CD4-positive, alpha-beta T cell treated with Interleukin-17A for 4 hours (primary cell): Measurements from ENCODE around the gene SLC1A7.

Experiments
- DNase-seq: peaks from one replicate; pipeline ENCODE4 v3.0.0-alpha.2; 2020; ENCODE audit warnings: mixed read lengths

SLC1A7 gene

DNA sequence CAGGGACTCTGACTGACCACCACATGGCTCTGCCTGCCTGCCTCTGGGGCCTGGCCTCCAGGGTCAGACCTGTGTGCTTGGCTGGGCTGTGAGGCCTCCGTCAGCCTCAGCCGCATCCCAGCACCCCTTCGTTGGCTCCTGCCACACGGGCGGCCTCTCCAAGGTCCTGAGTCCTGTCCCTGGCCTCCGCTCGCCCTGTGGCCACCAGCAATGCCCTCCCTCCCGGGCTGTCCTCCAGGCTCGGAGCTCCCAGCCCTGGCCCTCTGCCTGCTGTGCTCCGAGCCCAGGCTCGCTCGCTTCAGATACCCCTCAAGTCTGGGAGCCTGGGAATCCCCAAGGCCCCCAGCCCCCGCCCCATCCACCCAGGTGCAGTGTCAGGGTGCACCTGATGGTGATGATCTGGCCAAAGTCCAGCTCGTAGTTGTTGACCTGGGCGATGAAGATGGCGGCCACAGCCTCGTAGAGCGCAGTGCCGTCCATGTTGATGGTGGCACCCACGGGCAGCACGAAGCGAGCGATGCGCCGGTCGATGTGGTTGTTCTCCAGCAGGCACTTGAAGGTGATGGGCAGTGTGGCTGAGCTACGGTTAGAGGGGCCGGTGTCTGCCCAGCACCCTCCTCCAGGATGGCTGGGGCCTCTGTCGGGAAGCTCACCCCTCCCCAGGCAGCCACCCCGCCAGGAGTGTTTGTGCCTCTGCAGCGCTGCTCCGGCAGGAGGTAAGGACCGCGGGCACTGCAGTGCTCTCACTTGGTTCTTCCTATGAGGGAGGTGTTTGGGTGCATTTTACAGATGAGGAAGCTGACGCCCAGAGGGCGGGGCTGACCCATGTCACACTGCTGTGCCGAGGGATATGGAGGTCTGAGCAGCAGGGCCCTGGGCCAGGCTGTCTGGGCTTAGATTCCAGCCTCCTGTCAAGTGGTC, 52.0 kb downstream of the SLC1A7 start:
- DNase-seq = no peak

DNA sequence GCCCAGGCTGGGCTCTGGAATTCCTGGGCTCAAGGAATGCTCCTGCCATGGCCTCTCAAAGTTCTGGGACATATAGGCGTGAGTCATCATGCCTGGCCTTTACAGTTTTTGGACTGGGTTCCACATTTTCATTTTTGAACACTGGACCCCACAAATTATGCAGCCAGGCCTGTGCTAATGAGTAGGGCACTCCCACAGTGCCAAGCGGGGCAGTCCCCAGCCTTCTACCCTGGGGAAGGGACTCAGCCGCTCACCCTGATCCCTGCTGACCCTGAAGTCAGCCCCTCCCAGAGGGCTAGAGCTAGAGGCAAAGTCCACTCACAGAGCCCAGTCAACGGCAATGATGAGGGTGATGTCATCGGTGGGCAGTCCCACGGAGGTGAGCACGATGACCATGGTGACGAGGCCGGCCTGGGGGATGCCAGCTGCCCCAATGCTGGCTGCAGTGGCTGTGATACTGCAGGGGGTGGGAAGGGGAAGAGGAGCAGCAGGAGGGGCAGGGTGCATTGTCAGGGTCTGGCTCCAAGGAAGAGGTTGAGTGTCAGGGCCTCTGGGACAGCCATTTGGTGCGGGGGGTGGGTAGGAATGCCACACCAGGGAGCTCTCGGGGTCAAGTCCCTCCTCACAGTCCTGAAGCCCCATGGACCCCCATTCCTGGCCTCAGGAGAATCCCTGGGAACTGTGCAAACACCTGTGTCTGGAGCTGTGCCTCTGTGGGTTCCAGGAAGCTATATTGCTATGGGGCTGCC, 52.8 kb downstream of the SLC1A7 start:
- no peak for DNase-seq

DNA sequence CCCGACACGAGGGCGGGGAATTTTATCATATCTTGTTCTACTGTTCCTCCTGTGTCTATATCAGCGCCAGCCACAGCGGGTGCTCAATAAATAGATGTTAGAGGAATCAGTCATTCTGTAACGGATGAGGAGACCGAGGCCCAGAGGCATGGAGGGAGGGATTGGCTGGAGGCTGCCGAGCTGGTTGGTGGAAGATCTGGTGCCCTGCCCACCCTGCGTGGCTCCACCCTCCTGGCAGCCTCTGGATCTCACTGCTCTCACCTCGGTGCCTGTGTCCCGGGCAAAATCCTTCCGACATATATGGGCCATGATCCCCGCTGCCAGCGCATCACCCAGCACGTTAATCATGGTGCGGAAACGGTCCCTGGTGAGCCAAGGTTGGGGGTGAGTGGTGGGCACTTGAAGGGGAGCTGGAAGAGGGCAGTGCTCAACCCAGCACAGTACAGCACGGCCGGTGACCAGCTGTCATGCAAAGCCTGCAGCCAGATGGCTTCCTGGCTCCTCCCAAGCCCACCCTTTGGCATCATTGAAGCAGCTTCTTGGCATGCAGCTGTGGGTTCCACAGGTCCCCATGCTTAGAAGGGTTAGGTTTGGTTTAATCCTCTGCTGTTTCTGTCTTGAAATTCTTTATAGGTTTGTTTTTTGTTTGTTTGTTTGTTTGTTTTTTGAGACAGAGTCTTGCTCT, 53.7 kb downstream of the SLC1A7 start:
- DNase-seq = no peak

DNA sequence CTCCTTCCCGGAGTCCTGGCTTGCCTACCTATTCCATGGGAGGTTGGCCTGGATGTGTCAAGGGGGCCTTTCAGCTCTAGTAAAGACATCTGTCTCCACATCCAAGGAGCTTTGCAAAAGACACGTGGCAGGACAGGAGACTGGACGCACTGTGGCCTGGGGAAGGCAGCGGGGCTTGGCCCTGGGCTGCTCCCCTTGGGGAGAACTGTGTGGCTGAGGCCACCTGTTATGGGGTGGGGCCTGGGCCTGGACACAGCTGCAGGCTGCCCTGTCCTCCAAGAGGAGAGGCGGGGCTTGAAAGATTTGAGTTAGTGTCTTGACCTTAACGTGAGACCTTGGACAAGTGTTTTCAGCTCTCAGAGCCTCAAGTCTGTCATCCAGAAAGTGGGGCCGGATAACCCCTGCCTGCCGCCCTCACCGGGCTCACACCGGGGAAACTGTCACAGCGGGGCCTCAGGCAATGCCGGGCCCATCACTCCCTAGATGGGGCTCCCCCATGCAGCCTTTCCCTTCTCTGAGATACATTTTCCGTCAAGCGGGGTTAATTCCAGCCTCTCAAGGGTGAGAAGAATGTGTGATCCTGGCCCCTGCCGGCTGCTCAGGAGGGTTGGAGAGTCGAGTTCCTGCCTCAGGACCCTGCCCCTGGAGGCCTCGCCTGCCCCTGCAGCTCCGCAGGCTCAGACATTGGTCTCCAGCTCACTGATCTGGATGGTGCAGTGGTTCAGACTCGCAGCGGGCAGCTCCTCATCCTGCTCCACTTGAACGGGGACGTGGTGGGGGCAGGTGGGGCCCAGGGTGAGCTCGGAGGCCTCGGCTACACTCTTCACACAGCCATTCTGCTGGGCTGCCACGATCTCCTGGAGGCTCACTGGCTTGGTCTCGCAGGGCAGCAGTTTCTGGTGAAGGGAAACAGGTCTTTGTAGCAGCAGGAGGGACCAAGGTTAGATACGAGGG, 54.8 kb downstream of the SLC1A7 start:
- no peak for DNase-seq

DNA sequence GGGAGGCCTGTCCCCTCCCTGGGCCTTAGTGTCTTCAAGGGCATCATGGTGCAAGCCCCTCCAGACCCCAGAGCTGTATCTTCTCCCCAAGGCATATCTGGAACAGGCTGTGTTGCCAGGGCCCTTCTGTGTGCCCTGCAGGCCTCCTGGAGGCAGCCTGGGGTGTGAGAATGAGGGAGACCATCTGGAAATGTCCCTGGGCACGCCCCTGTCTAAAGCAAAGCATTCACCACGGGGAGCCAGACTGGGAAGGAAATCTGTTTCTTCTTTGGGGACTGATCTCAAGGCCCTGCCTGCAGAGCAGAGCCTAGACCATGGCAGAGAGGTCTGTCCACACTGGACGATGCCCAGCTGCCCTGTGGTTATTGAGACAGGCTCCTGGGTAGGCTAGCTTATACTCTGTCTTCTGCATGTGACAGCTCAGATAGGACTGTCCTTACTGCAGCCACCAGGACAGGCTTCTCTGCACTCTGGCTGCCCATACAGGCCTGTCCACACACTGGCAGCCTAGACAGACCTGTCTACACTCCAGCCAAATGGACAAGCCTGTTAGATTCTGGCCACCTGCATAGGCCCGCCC, 55.9 kb downstream of the SLC1A7 start:
- no peak for DNase-seq

DNA sequence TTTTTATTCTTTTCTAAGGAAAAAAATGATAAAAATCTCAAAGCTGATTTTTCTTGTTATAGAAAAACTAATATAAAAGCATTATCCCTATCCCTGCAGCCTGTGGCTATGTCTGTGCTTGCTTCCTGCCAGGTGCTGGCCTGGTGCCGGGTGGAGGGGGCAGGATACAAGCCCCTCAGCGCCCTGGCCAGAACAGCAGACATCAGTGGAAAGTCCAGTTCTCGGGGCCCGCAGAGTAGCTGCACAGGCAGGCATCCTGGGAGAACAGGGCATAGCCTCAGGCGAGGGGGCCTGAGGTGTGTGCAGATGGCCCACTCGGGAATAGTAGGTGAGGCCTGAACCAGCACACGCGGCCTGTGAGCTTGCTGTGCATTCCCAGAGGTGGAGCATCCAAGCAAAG, 57.0 kb downstream of the SLC1A7 start:
- DNase-seq = no peak

DNA sequence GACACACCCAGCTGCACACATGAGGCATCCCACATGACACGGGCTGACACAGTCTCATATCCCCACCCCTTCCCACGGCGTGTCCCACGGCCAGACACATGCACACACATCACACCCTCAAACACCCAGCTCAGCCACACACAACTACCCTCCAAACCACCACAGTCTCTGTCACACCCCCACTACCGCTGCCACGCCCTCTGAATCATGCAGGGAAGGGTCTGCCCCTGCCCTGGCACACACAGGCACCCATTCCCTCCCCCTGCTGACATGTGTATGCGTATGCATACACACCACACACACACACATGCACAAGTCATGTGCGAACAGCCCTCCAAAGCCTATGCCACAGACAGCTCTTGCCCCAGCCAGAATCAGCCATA, 57.9 kb downstream of the SLC1A7 start:
- DNase-seq = no peak

DNA sequence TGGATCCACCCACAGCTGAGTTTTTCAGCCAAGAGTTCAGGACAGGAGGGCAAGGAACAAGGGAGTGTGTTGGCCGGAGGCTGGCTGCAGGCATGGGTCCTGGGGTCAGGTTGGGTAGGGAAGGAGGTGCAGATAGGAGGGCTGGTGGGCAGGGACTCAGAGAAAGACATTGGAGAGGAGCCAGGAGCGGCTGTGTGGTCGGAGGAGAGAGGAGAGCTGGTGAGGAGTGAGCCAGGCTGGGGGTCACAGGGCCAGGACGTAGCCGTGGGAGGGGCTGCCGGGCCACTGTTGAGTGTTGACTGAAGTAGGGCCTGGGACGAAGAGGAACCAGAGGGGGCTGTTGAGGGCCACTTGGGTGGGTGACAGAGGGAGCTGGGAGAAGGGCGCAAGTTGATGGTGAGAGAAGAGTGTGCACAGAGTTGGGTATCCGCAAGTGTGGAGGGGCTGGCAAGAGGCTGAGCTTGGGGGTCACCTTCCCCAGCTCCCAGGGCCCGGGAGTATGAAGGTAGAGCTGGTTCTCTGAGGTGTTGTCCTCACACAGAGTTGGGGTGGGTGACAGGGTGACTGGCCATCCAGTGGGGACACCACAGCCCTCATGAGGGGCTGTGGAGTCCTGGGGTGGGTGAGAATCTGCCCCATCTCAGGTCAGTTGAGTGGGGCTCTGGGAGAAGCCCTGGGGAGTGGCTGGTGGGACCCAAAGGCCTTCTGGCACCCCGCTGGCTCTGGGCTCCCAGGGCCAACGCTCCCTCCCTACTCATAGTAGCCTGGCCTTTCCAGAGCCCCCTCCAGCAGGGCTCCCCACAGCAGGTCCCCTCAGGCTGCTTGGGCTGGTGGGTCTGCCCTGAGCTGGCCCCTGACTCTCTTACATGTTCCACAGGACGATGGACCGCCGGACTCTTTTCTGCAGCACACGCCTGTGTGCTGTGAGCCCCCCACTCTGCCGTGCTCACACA, 58.5 kb downstream of the SLC1A7 start:
- no peak for DNase-seq

DNA sequence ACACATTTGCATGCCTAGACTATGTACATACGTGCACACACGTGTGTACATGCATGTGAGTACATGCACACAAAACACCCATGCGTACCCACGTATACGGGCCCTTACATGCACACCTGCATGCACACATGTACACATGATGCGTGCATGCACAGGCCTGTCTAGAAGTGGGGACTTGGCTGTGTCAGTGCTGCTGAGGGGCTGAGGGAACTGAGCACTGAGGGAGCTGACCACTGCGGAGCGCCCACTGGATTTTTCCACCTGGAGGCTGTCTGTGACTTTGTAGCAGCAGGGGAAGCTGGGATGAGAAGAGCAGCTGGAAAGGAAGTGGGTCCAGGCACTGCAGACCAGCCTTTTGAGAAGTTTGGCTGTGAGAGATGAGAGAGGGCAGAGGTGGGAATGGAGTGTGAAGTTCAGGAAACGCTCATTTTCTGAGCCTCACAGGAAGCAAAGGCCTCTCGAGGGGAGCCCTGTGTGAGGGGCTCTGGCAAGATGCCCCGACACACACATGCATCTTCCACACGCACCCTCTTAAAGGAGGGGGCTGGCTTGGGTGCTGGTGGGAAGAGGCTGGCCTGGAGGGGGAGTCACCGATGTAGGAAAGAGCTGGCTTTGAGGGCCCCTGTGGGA, 59.5 kb downstream of the SLC1A7 start:
- no peak for DNase-seq

DNA sequence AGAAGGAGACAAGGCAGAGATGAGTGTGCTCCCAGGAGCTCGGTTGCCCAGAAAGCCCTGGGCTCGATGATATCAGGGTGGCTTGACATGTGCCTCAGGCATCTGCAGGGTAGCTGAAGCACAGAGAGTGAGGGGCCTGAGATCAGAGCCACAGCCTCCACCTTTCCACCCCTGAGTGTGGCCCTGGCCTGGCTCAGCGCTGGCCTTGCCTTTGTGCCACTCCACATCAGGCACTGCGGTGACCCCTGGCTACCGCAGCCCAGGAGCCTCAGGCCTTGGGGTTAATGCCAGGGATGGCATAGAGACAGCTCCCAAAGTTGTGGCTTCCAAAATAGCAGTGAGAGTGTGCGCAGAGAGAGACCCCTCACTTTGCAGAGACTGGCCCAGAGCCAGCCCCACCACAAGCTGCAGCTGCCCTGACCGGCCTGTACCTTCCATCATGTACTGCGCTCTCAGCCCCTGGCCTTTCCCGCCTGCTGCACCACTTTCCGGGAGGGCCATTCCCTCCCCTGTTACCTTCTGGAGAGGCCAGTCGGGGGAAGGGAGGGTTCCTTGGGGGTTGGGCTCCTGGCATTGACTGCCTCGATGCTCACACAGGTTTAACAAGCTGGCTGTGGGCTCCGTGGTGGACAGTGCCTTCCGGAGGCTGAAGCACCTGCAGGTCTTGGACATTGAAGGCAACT, 60.9 kb downstream of the SLC1A7 start:
- no peak for DNase-seq

DNA sequence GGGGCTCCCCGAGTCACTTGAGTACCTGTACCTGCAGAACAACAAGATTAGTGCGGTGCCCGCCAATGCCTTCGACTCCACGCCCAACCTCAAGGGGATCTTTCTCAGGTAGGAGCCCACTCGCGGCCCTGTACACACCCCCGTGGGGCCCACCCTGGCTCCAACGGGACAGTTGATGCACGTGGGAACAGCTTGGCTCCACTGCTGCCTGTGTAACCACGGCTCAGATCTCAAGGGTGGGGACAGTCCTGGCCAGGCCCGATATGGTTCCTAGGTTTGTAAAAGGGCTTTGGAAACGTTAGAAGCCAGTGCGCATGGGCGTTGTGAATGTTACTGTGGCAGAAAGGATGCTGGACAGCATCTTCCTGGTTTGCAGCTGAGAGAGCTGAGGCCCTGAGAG, 61.7 kb downstream of the SLC1A7 start:
- DNase-seq = no peak

DNA sequence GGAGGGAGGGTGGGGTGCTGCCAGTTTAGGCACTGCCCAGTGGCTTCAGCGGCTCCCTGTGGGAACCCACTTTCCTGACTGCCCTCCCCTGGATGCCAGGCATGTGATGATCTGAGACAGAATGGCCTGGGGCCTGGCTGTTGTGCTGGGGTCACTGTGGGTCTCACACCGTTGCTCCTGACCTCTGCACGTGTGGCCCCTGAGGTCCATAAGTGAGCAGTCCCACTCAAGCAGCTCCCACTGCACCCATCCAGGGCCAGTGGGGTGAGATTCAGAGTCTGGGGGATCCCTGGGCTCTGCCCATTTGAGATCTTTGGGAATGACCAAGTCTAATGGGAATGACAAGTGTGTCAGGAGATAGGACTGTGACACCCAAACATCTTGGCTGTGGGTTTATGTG, 62.4 kb downstream of the SLC1A7 start:
- DNase-seq = no peak

DNA sequence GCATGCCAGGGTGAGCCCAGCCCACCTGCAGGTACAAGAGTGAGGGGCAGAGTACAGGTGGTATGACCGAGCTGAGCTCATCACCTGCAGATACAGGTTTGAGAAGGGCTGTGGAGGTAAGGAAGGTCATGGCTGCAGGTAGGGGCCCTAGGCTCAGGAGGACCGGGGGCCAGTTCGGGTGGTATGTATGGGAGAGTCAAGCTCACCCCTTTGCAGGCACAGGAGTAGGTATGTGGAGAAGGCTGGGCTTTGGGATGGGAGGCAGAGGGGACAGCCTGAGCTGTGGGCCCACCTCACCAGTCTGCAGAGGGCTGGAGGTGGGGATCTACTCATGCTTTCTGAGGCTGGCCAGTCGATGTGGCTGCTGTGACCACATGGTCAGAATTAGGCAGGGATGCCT, 63.2 kb downstream of the SLC1A7 start:
- no peak for DNase-seq

DNA sequence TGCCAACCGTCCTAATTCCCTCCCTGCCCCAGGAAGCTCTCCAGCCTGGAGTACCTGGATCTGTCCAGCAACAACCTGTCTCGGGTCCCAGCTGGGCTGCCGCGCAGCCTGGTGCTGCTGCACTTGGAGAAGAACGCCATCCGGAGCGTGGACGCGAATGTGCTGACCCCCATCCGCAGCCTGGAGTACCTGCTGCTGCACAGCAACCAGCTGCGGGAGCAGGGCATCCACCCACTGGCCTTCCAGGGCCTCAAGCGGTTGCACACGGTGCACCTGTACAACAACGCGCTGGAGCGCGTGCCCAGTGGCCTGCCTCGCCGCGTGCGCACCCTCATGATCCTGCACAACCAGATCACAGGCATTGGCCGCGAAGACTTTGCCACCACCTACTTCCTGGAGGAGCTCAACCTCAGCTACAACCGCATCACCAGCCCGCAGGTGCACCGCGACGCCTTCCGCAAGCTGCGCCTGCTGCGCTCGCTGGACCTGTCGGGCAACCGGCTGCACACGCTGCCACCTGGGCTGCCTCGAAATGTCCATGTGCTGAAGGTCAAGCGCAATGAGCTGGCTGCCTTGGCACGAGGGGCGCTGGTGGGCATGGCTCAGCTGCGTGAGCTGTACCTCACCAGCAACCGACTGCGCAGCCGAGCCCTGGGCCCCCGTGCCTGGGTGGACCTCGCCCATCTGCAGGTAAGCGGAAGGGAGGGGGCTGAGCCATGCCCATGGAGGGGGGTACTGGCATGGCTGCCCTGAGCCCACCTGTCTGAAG, 63.9 kb downstream of the SLC1A7 start:
- DNase-seq = no peak

DNA sequence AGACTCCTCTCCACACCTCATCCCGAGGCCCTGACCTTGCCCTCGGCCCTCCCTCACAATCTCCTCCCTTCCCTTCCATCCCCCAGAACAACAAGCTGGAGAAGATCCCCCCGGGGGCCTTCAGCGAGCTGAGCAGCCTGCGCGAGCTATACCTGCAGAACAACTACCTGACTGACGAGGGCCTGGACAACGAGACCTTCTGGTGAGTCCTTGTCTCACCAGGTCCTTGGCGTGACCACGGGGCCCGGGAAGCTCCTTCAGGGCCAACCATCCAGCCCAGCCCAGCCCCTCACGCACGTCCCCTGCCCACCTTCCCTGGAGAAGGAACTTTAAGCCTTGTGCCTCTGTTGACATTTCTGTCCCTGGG, 64.9 kb downstream of the SLC1A7 start:
- DNase-seq = no peak

DNA sequence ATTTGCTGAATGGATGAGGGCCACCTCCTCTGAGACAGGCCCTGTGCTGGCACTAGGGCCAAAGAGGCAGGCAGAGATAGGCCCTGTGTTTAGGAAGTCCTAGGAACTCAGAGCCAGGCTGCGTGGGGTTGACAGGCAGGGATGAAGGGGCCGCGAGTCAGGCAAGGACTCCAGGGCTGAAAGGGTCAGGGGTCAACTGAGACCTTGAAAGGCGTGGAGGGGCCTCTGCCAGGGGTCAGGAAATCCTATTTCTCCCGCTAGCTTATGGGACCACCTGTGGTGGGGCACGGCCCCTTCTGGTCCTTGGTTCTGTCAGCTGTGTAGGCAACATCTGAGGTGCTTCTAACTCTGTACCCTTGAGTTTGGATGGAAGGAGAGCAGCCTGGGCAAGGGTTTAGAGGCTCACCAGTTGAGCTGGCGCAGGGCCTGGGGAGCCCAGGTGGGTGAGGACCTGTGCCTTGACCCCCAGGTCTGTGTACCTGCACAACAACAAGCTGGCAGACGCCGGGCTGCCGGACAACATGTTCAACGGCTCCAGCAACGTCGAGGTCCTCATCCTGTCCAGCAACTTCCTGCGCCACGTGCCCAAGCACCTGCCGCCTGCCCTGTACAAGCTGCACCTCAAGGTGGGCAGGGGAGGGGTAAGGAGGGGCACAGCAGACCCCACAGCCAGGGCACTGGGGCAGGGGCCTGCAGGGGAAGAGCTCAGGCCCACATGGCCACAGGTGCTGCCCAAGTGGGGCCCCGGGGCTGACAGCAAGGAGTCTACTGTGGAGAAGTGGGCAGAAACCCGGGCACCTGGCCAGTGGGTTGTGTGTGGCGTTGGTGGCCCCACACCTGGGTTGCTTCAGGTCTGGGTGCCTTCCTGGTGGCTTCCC, 65.5 kb downstream of the SLC1A7 start:
- no peak for DNase-seq

DNA sequence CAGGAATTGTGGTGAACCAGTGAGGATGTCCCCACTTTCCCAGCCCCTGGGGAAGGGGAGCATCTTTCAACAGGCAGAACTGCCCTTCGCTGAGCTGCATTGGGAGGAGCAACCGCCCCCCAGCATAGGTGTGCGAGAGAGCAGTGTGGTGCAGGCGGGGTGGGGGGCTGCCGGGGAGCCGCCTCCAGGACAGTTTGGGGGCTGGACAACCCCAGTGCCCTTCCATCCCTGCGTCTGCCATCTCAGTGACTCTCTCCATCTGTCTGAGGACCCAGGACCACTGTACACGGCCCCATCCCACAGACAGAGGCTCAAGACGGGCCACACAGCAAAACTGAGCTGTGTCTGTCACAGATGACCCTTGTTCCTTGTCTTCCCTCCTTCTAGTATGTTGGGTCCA, 66.3 kb downstream of the SLC1A7 start:
- no peak for DNase-seq

DNA sequence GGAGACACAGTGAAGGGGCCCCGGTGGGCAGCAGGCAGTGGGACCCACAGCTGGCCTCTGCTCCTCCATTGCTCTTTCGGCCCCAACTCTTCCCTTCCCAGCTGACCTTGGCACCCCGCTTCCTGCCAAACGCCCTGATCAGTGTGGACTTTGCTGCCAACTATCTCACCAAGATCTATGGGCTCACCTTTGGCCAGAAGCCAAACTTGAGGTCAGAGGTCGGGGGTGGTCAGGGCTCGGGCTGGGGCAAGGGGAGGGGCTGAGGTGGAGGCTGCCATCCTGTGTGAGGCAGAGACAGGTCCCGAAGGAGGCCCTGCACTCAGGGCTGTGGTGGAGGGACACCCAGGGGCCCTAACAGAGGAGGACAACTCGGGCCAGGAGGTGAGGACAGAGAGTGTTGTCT, 66.7 kb downstream of the SLC1A7 start:
- DNase-seq = no peak
